H1 (cell line): ENCODE data around the gene UBASH3B. TPM values are rescaled to one million over a fixed set of nuclear protein-coding genes. Genes with fewer than 3 reads are reported as not detected.

Experiments used
- CTCF ChIA-PET: fragments of 300-600 bp; sonication (Branson Sonifier 250); formaldehyde crosslinking; loops from one replicate; lab custom pipeline; 2021; ENCODE audit not compliant: partially characterized antibody; lab: Charles Lee
- POLR2A ChIA-PET: fragments of 300-600 bp; sonication (Branson Sonifier 250); formaldehyde crosslinking; loops from one replicate; lab custom pipeline; 2021; ENCODE audit warnings: inconsistent platforms; ENCODE audit not compliant: partially characterized antibody; lab: Charles Lee
- DNase-seq, 2 experiments: peaks; one replicate each; pipeline versions ENCODE4 v3.0.0 to v3.0.0-alpha.2; 2010 to 2022; ENCODE audit warnings: low spot score in 2 of 2, low read depth in 1 of 2, mixed read lengths in 1 of 2
- FAIRE-seq: peaks from 2 replicates; lab custom pipeline; 2011; peaks lifted over from hg19 to GRCh38; lab: Jason Lieb, UNC
- H2AFZ ChIP-seq: 2 replicates; pipeline ENCODE4 v1.8.1; 2012; ENCODE audit warnings: low read length, inconsistent platforms
- H2AK5ac ChIP-seq: 2 replicates; pipeline ENCODE4 v1.6.1; 2013; ENCODE audit warnings: low read depth, low read length
- H2BK120ac ChIP-seq: replicated peaks from 2 replicates; pipeline ENCODE3; 2013; ENCODE audit warnings: low read depth, low read length, inconsistent platforms
- H2BK12ac ChIP-seq: 2 replicates; pipeline ENCODE4 v1.6.1; 2013; ENCODE audit warnings: low read depth, low read length
- H2BK15ac ChIP-seq: 2 replicates; pipeline ENCODE4 v1.6.1; 2013; ENCODE audit warnings: low read length
- H2BK20ac ChIP-seq: 2 replicates; pipeline ENCODE4 v1.6.1; 2013; ENCODE audit warnings: low read length
- H2BK5ac ChIP-seq: 2 replicates; pipeline ENCODE4 v1.6.1; 2013; ENCODE audit warnings: low read depth, low read length
- H3K14ac ChIP-seq: 2 replicates; pipeline ENCODE4 v1.6.1; 2013; ENCODE audit warnings: inconsistent platforms; ENCODE audit not compliant: insufficient read length
- H3K18ac ChIP-seq: 2 replicates; pipeline ENCODE4 v1.6.1; 2013; ENCODE audit warnings: low read length; ENCODE audit errors: extremely low read depth
- H3K23ac ChIP-seq: 2 replicates; pipeline ENCODE4 v1.6.1; 2013; ENCODE audit warnings: inconsistent platforms; ENCODE audit not compliant: insufficient read length
- H3K23me2 ChIP-seq: 2 replicates; pipeline ENCODE4 v1.6.1; 2013; ENCODE audit warnings: low read depth, low read length
- H3K27ac ChIP-seq: 2 replicates; pipeline ENCODE4 v1.6.1; 2011; ENCODE audit warnings: low read depth, low read length, inconsistent platforms
- H3K27me3 ChIP-seq, 4 experiments: replicated peaks in 1 of 4; 1 replicate in 1 of 4; 2 replicates in 3 of 4; pipeline versions ENCODE4 v1.6.1 to v1.8.1; 2011 to 2013; ENCODE audit warnings: low read length in 3 of 4, mild to moderate bottlenecking in 3 of 4, inconsistent platforms in 2 of 4, mixed read lengths in 2 of 4, moderate library complexity in 1 of 4; ENCODE audit not compliant: control insufficient read depth in 3 of 4, insufficient read depth in 3 of 4; ENCODE audit errors: extremely low read depth in 1 of 4
- H3K36me3 ChIP-seq, 4 experiments: 2 replicates each; pipeline versions ENCODE4 v1.6.1 to v1.8.1; 2011 to 2013; ENCODE audit warnings: mild to moderate bottlenecking in 4 of 4, low read length in 3 of 4, moderate library complexity in 2 of 4, control low read depth in 1 of 4, inconsistent platforms in 1 of 4; ENCODE audit not compliant: insufficient read depth in 4 of 4, control insufficient read depth in 2 of 4
- H3K4ac ChIP-seq: replicated peaks from 2 replicates; pipeline ENCODE3; 2013; ENCODE audit warnings: low read length, low read depth, mixed read lengths, inconsistent platforms; ENCODE audit not compliant: insufficient read length
- H3K4me1 ChIP-seq, 4 experiments: replicated peaks in 1 of 4; 1 replicate in 1 of 4; 2 replicates in 3 of 4; pipeline versions ENCODE4 v1.6.1 to v1.8.1; 2011 to 2013; ENCODE audit warnings: low read length in 3 of 4, inconsistent platforms in 2 of 4, mixed read lengths in 1 of 4; ENCODE audit not compliant: insufficient read depth in 4 of 4, control insufficient read depth in 3 of 4
- H3K4me2 ChIP-seq, 2 experiments: 2 replicates each; pipeline versions ENCODE4 v1.6.1 to v1.8.1; 2011 to 2013; ENCODE audit warnings: low read depth in 2 of 2, low read length in 2 of 2, control low read depth in 1 of 2, inconsistent platforms in 1 of 2, mild to moderate bottlenecking in 1 of 2; ENCODE audit not compliant: insufficient read depth in 1 of 2
- H3K4me3 ChIP-seq, 4 experiments: fragments of 200-600, 300-600 bp in 1 of 4; sonication (generic), shearing (Covaris generic), sonication (Bioruptor Twin) in 1 of 4; 2 replicates each; pipeline versions ENCODE4 v1.5.1 to v1.8.1; 2011 to 2016; ENCODE audit warnings: low read length in 4 of 4, low read depth in 3 of 4, control low read depth in 2 of 4, inconsistent platforms in 2 of 4, mild to moderate bottlenecking in 2 of 4, mixed read lengths in 1 of 4, moderate library complexity in 1 of 4; ENCODE audit not compliant: insufficient read depth in 2 of 4; ENCODE audit errors: extremely low read depth in 1 of 4
- H3K56ac ChIP-seq: replicated peaks from 2 replicates; pipeline ENCODE3; 2013; ENCODE audit warnings: low read depth, mild to moderate bottlenecking, mixed read lengths, low read length, inconsistent platforms; ENCODE audit not compliant: insufficient read length
- H3K79me1 ChIP-seq: 2 replicates; pipeline ENCODE4 v1.6.1; 2013; ENCODE audit warnings: low read depth, low read length, control low read depth
- H3K79me2 ChIP-seq, 2 experiments: 2 replicates each; pipeline versions ENCODE4 v1.6.1 to v1.8.1; 2012 to 2013; ENCODE audit warnings: low read length in 2 of 2, mild to moderate bottlenecking in 2 of 2, inconsistent platforms in 1 of 2; ENCODE audit not compliant: insufficient read depth in 2 of 2, control insufficient read depth in 1 of 2
- H3K9ac ChIP-seq, 4 experiments: replicated peaks in 1 of 4; 1 replicate in 1 of 4; 2 replicates in 3 of 4; pipeline versions ENCODE4 v1.6.1 to v1.8.1; 2011 to 2013; ENCODE audit warnings: low read depth in 3 of 4, low read length in 3 of 4, control low read depth in 2 of 4, mild to moderate bottlenecking in 2 of 4, moderate library complexity in 2 of 4, inconsistent platforms in 1 of 4; ENCODE audit errors: extremely low read depth in 1 of 4
- H3K9me3 ChIP-seq, 2 experiments: 2 replicates each; pipeline versions ENCODE4 v1.6.1 to v1.8.1; 2012 to 2013; ENCODE audit warnings: mild to moderate bottlenecking in 2 of 2, moderate library complexity in 2 of 2, control low read depth in 1 of 2, inconsistent platforms in 1 of 2, low read depth in 1 of 2, low read length in 1 of 2, mixed read lengths in 1 of 2; ENCODE audit not compliant: insufficient read depth in 2 of 2
- H4K20me1 ChIP-seq, 2 experiments: replicated peaks in 1 of 2; 2 replicates each; pipeline versions ENCODE3 to v1.8.1; 2011 to 2013; ENCODE audit warnings: inconsistent platforms in 2 of 2, low read length in 2 of 2, mild to moderate bottlenecking in 1 of 2; ENCODE audit not compliant: insufficient read depth in 2 of 2, control insufficient read depth in 1 of 2
- H4K5ac ChIP-seq: 2 replicates; pipeline ENCODE4 v1.6.1; 2013; ENCODE audit warnings: low read length, low read depth, mixed read lengths, inconsistent platforms; ENCODE audit not compliant: insufficient read length
- H4K8ac ChIP-seq: 2 replicates; pipeline ENCODE4 v1.8.0; 2013; ENCODE audit warnings: mild to moderate bottlenecking, moderate library complexity, low read length, inconsistent platforms; ENCODE audit not compliant: insufficient read depth; ENCODE audit errors: extremely low read depth
- H4K91ac ChIP-seq: replicated peaks from 2 replicates; pipeline ENCODE3; 2013; ENCODE audit warnings: low read length, mixed read lengths, inconsistent platforms; ENCODE audit not compliant: insufficient read length
- ASH2L ChIP-seq: fragments of 200-600, 300-600 bp; sonication (generic); IDR thresholded peaks from one replicate; pipeline ENCODE4 v1.7.1; 2017; ENCODE audit warnings: low read length
- CBX5 ChIP-seq: fragments of 300-800, 300-1000 bp; sonication (generic); IDR thresholded peaks from 2 replicates; pipeline ENCODE4 v1.7.1; 2016; ENCODE audit warnings: antibody characterized with exemption, low read length, low read depth
- CHD2 ChIP-seq: IDR thresholded peaks from 2 replicates; pipeline ENCODE4 v1.6.1; 2012; ENCODE audit warnings: low read length, improper control_type of control experiment
- CREB1 ChIP-seq: IDR thresholded peaks from 2 replicates; pipeline ENCODE4 v1.6.1; 2012; ENCODE audit warnings: inconsistent platforms
- FOSL1 ChIP-seq: IDR thresholded peaks from 2 replicates; pipeline ENCODE4 v1.6.1; 2011; ENCODE audit warnings: mild to moderate bottlenecking, low read depth, low read length, moderate library complexity; ENCODE audit not compliant: insufficient read depth
- JUN ChIP-seq: IDR thresholded peaks from 2 replicates; pipeline ENCODE4 v1.6.1; 2011; ENCODE audit warnings: low read depth, mild to moderate bottlenecking, improper control_type of control experiment, low read length
- POU5F1 ChIP-seq: IDR thresholded peaks from 2 replicates; pipeline ENCODE4 v1.6.1; 2011; ENCODE audit warnings: low read depth, mild to moderate bottlenecking, low read length, moderate library complexity
- RBBP5 ChIP-seq: IDR thresholded peaks from 2 replicates; pipeline ENCODE4 v1.7.1; 2012; ENCODE audit warnings: low read depth, mild to moderate bottlenecking, inconsistent platforms, low read length, moderate library complexity, borderline replicate concordance
- RNF2 ChIP-seq: fragments of 200-900, 300-1000 bp; sonication (generic); IDR thresholded peaks from 2 replicates; pipeline ENCODE4 v1.7.1; 2016; ENCODE audit warnings: borderline replicate concordance, low read depth, mild to moderate bottlenecking, antibody characterized with exemption, low read length; ENCODE audit not compliant: poor library complexity, severe bottlenecking; ENCODE audit errors: missing control alignments
- SP4 ChIP-seq: IDR thresholded peaks from 2 replicates; pipeline ENCODE4 v1.6.1; 2012; ENCODE audit warnings: low read length, inconsistent platforms
- WGBS, 2 experiments: shearing (Covaris generic) in 1 of 2; methylation state at CpG; one replicate each; pipeline versions ENCODE4 v1.1.6 to v1.1.7; 2013 to 2015; ENCODE audit warnings: low lambda C conversion rate in 2 of 2, mixed read lengths in 2 of 2, inconsistent platforms in 1 of 2, low coverage in 1 of 2, missing lambda C conversion rate in 1 of 2; ENCODE audit not compliant: insufficient replicate concordance in 2 of 2, insufficient coverage in 1 of 2, insufficient read length in 1 of 2; ENCODE audit errors: extremely low coverage in 1 of 2, missing lambda C conversion rate in 1 of 2; 5-methylcytosine and 5-hydroxymethylcytosine counted together
- polyA plus RNA-seq, 7 experiments: library from polyadenylated mRNA; depleted of rRNA in 3 of 7; stranded (reverse) in 5 of 7; unstranded in 2 of 7; fragments of >200 nt in 5 of 7; fragments of 200-250 nt in 2 of 7; gene quantifications; 1 replicate in 5 of 7; 2 replicates in 1 of 7; 4 replicates in 1 of 7; pipeline versions ENCODE4 v1.2.1 to v1.2.3, GENCODE V29; 2011 to 2013; ENCODE audit warnings: missing spikeins in 2 of 7, mixed read lengths in 2 of 7
- total RNA-seq: library from RNA; stranded (reverse); fragmentation: NEBNext Ultra II Directional; extraction: Animal tissue kit (Norgen Biotek cat#: 25700); gene quantifications from 2 replicates; pipeline ENCODE4 v1.2.1, GENCODE V29; 2021

Gene UBASH3B
- total and polyA plus RNA-seq, 2 of the 8 experiments (the other 6 are each of a cell fraction or from before 2014, with no cell fraction given) = 7.5 to 9.5 TPM

DNA sequence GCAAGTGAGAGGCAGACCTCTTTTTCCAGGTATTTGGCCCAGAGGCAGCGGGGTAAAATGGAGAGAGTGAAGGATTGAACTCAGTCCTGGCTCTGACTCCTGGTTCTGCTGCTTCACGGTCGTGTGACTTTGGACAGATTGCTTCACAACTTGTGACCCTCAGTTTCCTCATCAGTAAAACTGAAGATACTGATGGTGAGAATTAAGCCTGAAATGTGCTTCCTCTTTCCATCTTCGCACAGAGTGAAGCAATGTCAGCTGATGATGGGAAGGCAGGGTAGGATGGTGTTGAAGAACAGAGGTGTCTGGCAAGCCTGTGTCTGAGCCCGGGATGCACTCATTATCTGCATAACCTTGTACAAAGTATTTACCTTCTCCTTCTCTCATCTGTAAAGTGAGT lies 59.0 kb downstream of the UBASH3B start:
- DNase-seq = no peak
- CTCF ChIA-PET = interaction anchor here (0.9 kb wide), 1 partner anchor 37 kb away, joined by 3 read pairs; no protein-coding TSS in a partner anchor

More for the DNA sequence above, 59.0 kb downstream of the UBASH3B start:
- Histone ChIP-seq H2BK20ac (no peak overlapping the region), H4K20me1 (no peaks in the 10 kb centered on the region), H3K79me2 (no peaks in the 10 kb centered on the region), H3K27me3 (no peaks in the 10 kb centered on the region), H3K4me3 (no peak overlapping the region), H2AK5ac (no peak overlapping the region), H2BK5ac (no peak overlapping the region), H3K9ac (no peak overlapping the region), H3K4me1 (no peaks in the 10 kb centered on the region), H3K79me1 (no peaks in the 10 kb centered on the region), H4K8ac (no peak overlapping the region), H3K4me2 (no peak overlapping the region), H4K91ac (no peak overlapping the region), H3K23me2 (no peaks in the 10 kb centered on the region), H2BK12ac (no peak overlapping the region), H2BK120ac (no peak overlapping the region), H3K14ac (no peak overlapping the region), H2BK15ac (no peak overlapping the region), H3K4ac (no peak overlapping the region), H3K27ac (no peak overlapping the region), H4K5ac (no peak overlapping the region), H2AFZ (no peak overlapping the region), H3K36me3 (no peaks in the 10 kb centered on the region), H3K18ac (no peak overlapping the region), H3K23ac (no peak overlapping the region), H3K9me3 (no peaks in the 10 kb centered on the region), H3K56ac (no peak overlapping the region)
- 95% methylated on average over 5 of the region's 5 CpGs; no CpG with 5 or more reads in 1 of the 2 experiments for WGBS, 2 experiments
- FAIRE-seq = no peak
- no peak for TF ChIP-seq CHD2
- no peak for TF ChIP-seq CBX5
- no peak for TF ChIP-seq SP4
- TF ChIP-seq JUN = no peak
- TF ChIP-seq POU5F1 = no peak
- TF ChIP-seq ASH2L = no peak
- no peak for TF ChIP-seq RBBP5
- TF ChIP-seq RNF2 = no peak
- TF ChIP-seq FOSL1 = no peak
- TF ChIP-seq CREB1 = no peak
- POLR2A ChIA-PET = no interaction called here
